ENCODE results near the gene AMHR2.

Gene AMHR2

DNA sequence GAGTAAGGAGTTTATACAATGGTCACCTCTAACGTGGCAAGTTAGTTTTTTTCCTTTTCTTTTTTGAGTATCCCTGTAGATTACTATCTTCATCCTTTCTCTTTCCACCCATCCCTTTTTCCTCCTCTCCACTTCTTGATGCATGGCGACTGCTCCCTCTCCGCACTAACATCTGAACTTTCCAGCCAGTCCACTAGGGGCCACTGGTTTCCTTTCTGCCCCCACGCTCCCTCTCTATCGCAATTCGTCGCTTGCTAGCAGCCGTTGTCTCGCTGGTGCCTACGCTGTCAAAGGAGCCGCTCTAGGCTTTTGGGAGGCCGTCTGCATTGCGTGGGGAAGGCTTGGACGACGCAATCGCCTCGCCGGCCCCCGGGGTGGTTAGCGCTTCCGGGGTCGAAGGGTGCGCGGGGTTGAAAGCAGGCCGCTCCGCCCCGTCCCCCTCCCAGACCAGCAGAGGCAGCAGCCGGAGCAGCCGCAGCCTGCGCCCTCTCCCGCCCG, 28.1 kb downstream of the AMHR2 start, which contains the start of gene PCBP2:
Gene PCBP2 (plus strand): TSS at position 442 of the 498 bp plus-strand sequence. CDS start 2,699 bp downstream, outside the sequence.
- peak; percentile 99 for DNase-seq (ENCODE audit: low spot score)
- Histone ChIP-seq H3K4me3 (peak within 1 kb of the TSS; percentile 92), H3K27ac (peak within 1 kb of the TSS; percentile 87 to 97)
- TF ChIP-seq, protein P1, sequence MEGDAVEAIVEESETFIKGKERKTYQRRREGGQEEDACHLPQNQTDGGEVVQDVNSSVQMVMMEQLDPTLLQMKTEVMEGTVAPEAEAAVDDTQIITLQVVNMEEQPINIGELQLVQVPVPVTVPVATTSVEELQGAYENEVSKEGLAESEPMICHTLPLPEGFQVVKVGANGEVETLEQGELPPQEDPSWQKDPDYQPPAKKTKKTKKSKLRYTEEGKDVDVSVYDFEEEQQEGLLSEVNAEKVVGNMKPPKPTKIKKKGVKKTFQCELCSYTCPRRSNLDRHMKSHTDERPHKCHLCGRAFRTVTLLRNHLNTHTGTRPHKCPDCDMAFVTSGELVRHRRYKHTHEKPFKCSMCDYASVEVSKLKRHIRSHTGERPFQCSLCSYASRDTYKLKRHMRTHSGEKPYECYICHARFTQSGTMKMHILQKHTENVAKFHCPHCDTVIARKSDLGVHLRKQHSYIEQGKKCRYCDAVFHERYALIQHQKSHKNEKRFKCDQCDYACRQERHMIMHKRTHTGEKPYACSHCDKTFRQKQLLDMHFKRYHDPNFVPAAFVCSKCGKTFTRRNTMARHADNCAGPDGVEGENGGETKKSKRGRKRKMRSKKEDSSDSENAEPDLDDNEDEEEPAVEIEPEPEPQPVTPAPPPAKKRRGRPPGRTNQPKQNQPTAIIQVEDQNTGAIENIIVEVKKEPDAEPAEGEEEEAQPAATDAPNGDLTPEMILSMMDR (IDR thresholded peaks at IDR 0.05): peak; percentile 79

DNA sequence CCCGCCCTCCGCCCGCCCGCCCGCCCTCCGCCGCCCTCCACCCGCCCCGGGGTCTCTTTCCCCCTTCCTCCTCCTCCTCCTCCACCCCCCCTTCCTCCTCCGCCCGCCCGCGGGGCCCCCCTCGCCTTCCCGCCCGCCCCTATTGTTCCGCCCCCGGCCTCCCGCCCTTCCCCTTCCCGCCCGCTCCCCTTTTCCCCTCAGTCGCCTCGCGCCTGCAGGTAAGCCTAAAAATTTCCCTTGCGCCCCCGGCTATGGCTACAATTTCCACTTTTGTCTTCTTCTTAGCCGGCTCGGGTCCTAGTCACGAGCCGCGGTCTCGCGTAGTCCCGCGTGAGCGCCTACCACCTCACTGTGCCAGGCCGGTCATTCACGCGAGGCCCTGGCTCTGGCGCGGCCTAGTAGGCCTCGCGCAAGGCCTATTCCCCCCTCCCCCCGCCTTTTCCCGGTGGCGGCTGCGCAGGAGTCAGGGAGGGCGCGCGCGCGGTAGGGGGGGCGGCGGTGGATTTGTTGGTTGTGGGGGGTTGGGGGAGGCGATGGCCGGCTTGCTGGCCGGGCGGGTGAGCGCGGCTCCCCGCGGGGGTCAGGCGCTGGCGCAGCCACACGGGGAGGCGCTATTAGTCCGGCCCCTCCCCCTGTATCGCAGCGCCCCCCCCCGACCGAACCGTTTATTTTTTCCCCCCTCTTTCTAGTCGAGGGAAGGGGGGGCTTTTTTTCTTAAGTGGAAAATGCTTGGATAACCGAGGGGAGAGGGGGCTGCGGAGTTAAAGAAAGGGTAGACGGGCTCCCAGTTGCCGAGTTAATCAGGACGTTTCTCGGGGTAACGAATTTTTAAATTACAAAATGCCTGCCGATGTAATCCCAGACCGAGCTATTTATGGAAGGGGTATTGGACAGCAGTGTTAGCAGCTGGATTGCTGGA, 28.8 kb downstream of the AMHR2 start:
- TF ChIP-seq, protein P1 (IDR thresholded peaks at IDR 0.05): no peak
- Histone ChIP-seq H3K4me3 (peak overlapping the region; percentile 92), H3K27ac (peak overlapping the region; percentile 87 to 97)
- peak; percentile 93 for DNase-seq (ENCODE audit: low spot score)

DNA sequence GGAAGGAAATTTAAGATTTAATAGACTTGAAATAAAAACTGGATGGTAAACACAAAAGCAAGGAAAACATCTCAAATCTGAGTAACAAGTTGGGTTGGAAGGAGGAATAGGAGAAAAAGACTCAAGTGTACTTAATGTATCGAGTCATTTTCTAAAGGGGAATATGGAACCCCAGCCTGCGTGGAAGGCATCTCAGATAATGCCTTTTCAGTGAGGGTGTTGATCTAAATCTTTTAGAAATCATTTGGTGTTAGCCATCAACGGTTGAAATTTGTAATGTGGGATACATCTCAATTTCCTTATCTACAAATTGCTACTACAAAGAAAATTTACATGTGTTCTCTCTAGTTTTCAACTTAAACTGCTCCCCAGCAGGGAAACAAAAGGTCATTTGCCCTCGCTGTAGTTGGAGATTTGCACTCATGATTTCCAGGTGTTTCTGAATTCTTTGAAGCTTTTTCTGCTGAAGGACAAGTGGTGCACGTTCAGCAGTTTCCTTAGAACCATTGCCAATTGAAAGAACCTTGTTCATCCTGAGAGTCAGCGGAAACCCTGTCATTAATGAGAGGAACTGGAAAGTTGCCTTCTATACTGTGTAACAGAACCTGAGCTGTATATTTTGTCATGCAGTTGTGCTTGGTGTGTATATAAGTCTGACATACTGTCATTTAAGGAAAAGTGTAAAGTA, 30.4 kb downstream of the AMHR2 start:
- TF ChIP-seq, protein P1 (IDR thresholded peaks at IDR 0.05): no peak
- Histone ChIP-seq H3K4me3 (peak overlapping the region; percentile 92), H3K27ac (no peak overlapping the region)
- no peak for DNase-seq (ENCODE audit: low spot score)

DNA sequence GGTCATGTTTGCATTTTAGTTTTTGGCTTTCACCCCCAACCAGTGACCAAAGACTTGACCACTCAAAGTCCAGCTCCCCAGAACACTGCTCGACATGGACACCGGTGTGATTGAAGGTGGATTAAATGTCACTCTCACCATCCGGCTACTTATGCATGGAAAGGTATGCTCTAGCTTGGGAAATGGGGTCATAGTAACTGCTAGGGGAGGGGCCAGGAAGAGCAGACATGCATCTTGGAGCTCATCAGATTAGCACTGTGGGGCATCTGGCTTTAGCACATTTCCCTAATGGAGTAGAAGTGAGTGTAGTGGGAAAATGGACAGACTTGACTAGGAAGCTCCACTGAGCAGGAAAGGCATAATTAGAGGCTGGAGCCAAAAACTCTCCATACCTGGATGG, 31.1 kb downstream of the AMHR2 start:
- DNase-seq (ENCODE audit: low spot score): peak; percentile 22
- no peak overlapping the region for H3K27ac ChIP-seq
- peak overlapping the region; percentile 92 for H3K4me3 ChIP-seq
- TF ChIP-seq, protein P1 (IDR thresholded peaks at IDR 0.05): no peak

DNA sequence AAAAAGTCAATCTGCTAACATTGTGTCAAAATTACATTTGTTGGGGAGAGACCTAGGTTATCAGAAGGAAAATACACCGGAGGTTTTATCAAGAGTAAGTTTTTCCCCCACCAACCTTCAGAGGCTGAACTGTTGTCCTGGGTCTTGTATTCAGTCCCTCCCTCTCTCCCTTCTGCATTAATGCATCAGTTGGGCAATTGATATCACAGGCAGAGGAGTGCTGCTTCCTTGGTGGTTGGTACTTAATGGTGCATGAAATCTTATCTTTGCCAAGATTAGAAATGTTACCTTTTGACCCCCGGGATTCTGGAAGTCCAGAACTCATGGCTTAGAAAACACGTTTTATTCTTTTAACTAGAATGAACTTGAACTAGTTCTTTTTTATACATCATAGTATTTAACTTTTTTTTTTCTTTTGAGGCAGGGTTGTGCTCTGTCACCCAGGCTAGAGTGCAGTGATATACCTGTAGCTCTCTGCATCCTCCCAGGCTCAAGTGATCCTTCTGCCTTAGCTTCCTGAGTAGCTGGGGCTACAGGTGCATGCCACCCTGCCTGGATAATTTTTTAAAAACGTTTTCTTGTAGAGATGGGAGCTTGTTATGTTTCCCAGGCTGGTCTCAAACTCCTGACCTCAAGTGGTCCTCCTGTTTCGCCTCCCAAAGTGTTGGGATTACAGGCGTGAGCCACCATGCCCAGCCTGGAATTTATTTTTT, 33.2 kb downstream of the AMHR2 start:
- DNase-seq (ENCODE audit: low spot score): no peak
- H3K27ac ChIP-seq: no peak overlapping the region
- TF ChIP-seq, protein P1 (IDR thresholded peaks at IDR 0.05): no peak
- no peak overlapping the region for H3K4me3 ChIP-seq

DNA sequence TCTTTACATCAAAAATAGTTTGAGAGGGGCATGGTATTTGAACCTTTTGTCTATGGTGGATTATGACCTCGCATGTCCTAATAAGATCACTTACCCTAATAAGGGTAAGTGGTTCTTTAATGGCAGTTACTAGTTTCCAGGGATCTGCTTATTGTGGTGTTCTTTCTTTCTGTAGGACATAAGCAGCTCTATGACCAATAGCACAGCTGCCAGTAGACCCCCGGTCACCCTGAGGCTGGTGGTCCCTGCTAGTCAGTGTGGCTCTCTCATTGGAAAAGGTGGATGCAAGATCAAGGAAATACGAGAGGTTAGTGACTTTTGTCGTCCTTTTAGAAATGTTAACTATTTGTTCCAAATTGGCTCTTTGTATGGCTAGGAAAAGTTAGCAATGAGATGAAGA, 35.4 kb downstream of the AMHR2 start:
- TF ChIP-seq, protein P1 (IDR thresholded peaks at IDR 0.05): no peak
- no peak overlapping the region for H3K4me3 ChIP-seq
- no peak overlapping the region for H3K27ac ChIP-seq
- DNase-seq (ENCODE audit: low spot score): no peak

All from coronary artery (tissue), 2 donors.